HG03521 (cell line): ENCODE measurements around the gene TENT4A.
A peak's percentile ranks its signal among the peaks of the same experiment; 100 is the strongest.

Source experiments
- ATAC-seq: cut with Tn5 transposase; IDR thresholded peaks from one replicate; pipeline ENCODE4 v1.9.1; 2021; ENCODE audit warnings: mild to moderate bottlenecking, moderate library complexity; ENCODE audit not compliant: unreplicated experiment

TENT4A gene

GRCh38 chr5:6700074-6700684 lies 13.1 kb upstream of the TENT4A start:
- ATAC-seq, result no peak

DNA sequence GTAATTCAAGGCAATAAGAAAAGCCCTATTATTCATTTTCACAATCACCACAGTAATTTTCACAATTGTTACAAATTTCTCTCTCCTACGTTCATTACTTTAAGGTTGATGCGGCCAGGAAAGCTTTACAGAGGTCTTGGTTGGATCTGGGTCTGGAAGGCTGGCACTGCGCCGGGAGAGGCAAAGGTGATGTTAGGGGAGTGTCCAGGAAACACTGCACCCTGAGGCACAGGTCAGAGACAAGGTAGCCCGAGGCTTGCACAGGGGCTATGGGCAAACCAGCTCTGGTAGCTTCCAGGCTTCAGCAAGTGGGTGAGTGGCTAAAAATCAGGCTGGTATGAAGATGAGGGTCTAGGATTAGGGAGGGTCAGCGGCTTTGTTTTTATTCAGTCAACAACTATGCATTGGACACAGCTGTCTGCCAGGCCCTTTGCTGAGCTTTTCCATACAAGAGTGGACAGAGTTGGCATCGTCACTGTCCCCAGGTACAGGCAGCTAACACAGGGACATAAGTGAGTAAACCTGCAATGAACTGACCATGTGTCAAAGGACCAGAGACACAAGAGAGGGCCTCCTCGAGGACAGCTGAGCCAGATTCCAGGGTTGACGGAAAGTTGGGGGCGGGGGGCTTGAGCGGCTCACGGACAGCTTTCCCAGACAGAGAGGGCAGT lies 12.4 kb upstream of the TENT4A start:
- ATAC-seq, result no peak

DNA sequence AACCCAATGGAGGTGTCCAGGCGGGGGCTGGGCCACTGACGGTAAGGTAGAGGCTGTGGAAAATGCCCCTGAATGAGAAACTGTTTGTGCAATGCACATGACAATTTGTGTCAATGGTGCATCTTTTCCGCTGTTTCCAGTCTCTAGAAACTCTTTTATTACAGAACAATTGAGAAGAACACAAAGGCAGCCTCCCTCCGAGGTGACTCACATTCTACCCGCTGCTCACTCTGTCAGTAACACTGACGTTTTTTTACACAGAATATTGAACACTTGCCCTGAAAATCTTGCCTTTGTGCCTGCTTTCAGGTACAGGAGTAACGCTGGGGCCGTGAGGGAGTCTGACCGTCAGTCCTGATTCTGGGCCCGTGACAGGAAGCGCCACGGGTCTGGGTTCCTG lies 11.7 kb upstream of the TENT4A start:
- ATAC-seq, result no peak

GRCh38 chr5:6702633-6703032 lies 10.6 kb upstream of the TENT4A start:
- ATAC-seq, result no peak

- ATAC-seq, result no peak
Measured at GRCh38 chr5:6703806-6704205, 9.4 kb upstream of the TENT4A start.

- no peak for ATAC-seq
Measured at GRCh38 chr5:6704361-6704851, 8.8 kb upstream of the TENT4A start.

DNA sequence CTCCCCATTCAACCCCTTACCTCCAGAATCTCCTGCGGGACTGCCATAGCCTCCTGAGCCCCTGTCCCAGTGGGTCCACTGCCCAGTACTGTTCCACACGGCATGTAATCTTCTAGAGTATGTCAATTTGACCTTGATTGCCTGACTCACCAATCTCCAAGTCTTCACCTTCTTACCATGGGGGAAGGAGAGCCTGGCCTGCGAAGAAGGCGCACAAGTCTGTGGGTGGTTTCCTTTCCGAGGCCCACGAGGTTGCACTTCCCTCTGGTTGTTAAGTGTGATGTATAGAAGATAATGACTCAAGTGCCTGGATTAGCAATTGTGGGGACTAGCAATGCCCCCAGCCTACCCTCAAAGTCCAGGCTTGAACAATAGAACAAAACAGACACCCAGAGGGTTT lies 8.1 kb upstream of the TENT4A start:
- peak; percentile 66 for ATAC-seq

DNA sequence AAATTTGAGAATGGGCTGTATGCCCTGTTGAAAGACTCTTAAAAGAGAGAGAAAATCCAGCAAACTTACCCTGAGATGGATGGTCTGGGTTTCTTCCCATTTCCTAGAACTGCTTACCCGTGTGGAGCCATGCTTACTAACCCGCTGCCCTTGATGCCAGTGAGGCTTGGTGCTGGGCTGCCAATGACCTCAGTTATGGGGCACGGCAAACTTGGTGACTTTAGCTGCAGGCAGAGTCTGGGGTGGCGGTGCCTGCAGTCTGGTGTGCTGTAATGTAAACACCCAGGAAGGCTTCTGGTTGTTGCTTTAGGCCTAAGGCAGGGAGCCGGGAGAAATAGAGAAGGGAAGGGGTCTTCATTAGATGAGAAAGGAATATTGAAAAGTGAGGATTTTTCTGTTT lies 7.3 kb upstream of the TENT4A start:
- ATAC-seq, result no peak

GRCh38 chr5:6707852-6708251 lies 5.4 kb upstream of the TENT4A start:
- no peak for ATAC-seq

- ATAC-seq, result no peak
Measured at GRCh38 chr5:6708814-6709213, 4.4 kb upstream of the TENT4A start.

- no peak for ATAC-seq
Measured at GRCh38 chr5:6710070-6710469, 3.2 kb upstream of the TENT4A start.

DNA sequence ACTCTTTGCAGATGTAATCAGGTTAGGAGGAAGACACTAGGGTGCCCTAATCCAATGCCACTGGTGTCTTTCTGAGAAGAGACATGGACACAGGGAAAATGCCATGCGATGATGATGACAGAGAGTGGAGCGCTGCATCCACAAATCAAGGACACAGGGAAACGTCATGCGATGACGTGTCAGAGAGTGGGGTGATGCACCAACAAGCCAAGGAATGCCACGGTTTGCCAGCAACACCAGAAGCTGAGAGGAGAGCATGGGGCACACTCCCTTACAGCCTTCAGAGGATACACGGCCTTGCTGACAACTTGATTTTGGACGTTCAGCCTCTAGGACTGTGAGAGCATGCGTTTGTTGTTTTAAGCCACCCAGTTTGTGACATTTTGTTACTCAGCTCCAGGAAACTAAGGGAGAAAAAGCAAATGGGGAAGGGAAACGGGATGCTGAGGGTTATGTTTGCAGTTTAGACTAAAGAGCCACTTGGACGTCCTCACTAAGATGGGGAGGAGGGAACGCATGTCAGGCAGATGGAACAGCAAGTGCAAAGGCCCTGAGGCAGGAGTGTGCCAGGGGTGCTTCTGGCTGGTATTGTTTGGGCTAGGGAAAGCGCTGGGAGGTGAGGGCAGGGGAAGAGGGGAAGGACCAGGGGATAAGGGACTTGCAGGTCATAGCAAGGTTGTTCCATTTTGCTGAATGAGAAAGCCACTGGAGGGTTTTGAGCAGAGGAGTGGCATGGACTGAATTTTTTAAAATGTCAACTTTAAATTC lies 2.5 kb upstream of the TENT4A start:
- ATAC-seq, result no peak

GRCh38 chr5:6711409-6712141 lies 1.7 kb upstream of the TENT4A start:
- no peak for ATAC-seq

GRCh38 chr5:6712142-6712576 lies 1.1 kb upstream of the TENT4A start:
- ATAC-seq, result no peak

DNA sequence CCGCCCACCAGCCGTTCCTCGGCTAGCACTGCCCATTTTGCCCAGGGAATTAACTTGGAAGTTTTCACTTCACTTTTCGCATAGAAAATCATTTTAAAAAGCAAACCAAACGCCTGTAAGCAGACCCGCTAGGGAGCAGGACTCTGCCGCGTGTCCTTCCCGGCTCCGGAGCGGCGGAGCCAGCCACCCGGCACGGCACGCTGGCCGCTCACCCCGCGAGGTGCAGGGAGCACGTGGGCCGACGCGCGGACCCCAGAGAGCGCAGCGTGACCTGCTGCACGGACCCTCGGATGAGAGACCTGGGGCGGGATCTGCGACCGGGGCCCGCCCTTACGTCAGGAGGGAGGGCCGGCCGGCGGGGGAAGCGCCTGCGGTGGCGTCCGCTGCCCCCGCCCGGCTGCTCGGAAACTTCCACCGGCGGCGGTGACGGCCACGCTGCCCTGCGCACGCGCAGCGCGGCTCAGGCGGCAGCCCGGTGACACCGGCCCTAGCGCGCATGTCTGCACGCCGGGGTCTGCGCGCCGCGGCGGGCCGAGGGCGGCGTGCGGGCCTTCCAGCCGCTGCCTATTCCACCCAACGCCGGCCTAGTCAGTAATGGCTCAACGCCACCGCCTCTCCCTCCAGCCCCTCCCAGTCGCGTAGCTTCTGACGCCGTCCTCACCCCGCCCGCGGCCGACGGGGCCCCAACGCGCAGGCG lies 507 bp upstream of the TENT4A start:
- peak; percentile 61 for ATAC-seq

DNA sequence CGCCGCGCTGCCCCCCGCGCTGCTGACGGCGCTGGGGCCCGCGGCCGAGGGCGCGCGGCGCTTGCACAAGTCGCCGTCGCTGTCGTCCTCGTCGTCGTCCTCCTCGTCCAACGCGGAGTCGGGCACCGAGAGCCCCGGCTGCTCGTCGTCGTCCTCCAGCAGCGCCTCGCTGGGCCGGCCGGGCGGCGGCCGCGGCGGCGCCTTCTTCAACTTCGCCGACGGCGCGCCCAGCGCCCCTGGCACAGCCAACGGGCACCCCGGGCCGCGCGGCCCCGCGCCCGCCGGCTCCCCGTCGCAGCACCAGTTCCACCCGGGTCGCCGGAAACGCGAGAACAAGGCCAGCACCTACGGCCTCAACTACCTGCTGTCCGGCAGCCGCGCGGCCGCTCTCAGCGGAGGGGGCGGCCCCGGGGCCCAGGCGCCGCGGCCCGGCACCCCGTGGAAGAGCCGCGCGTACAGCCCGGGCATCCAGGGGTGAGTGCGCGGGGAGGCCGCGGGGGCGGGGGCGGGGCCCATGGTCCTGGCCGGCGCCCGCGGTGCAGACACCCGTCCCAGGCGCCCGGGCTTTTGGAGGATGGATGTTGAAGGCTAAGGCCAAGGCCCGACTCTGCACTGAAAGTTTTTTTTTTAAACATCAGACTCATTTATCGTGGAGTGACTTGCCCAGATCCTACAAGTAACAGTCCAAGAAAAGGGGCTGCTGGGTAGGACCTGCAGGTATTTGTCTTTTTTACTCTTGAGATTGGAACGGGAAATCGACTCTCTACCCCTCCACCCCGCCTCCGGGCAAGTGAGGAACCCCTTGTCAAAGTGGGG lies 1.2 kb downstream of the TENT4A start:
- ATAC-seq, result no peak

- no peak for ATAC-seq
Measured at GRCh38 chr5:6715271-6715670, 2.0 kb downstream of the TENT4A start.

GRCh38 chr5:6715758-6716628 lies 2.8 kb downstream of the TENT4A start:
- ATAC-seq, result no peak

DNA sequence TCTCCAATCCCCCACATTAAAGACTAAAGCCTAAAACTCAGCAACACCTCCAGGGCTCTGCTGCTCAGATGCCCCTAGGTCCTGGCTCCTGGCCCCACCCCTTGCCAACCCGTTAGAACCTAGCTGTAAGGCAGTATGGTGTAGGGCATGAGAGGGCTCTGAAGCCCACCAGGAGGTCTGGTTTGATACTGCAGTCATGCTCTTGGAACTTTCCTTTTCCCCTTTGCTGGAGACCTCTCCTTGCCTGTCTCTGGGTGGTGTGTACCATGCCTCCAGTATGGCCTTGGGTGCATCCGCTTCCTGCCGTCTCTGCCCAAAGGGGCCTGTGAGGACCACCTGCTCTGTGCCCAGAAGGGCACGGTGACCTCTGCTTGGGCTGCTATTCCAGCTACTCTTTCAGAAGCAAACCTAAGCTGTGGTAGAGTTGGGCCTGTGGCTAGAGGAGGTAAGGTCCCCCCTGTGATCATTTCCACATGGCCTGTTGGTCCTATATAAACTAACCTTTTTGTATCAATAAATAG lies 3.5 kb downstream of the TENT4A start:
- no peak for ATAC-seq
